HG02763 (cell line): ENCODE data around the gene DISP3.
"Not testable (repeated sequence)": the region's sequence is repeated elsewhere in the genome, so short reads cannot be mapped to it uniquely, and the experiment has no call there.

Source experiments
- ATAC-seq: cut with Tn5 transposase; IDR thresholded peaks from one replicate; pipeline ENCODE4 v1.9.1; 2021; ENCODE audit warnings: mild to moderate bottlenecking, moderate library complexity; ENCODE audit not compliant: unreplicated experiment

Gene DISP3

DNA sequence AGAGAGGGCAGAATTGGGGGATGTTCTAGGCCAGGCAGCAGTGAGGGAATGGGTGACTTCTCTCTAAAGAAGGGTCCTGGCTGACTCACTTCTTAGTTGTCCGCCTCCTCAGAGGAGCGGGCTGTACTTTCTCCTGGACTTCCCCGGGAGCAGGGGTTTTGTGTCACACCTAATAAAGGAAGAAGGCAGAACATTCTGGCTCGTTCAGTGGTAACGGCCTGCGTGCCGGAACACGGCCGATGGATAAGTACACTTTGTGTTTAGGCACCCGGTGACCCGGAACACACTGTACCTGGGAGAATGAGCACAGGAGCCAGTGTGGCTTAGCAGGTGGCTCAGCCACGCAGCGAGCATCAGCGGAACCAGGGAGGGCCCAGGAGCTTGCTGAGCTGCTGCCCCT lies 90.6 kb downstream of the DISP3 start:
- ATAC-seq, result no peak

DNA sequence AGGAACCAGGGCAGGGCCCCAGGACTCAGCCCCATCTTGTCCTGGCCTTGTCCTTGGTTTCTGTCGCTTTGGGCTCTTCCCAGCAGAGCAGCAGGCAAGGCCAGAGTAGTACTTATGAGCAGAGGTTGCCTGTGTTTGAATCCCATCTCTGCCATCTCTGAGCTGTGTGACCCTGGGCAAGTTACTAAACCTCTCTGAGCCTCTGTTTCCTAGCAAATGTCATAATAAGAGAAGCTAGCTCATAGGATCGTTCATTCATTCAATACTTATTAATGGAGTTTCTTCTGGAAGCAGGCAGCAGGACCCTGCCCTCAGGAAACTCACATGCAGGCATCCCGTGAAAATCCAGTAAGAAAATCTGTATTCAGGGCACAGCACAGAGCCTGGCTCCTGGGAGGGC lies 91.0 kb downstream of the DISP3 start:
- no peak for ATAC-seq

DNA sequence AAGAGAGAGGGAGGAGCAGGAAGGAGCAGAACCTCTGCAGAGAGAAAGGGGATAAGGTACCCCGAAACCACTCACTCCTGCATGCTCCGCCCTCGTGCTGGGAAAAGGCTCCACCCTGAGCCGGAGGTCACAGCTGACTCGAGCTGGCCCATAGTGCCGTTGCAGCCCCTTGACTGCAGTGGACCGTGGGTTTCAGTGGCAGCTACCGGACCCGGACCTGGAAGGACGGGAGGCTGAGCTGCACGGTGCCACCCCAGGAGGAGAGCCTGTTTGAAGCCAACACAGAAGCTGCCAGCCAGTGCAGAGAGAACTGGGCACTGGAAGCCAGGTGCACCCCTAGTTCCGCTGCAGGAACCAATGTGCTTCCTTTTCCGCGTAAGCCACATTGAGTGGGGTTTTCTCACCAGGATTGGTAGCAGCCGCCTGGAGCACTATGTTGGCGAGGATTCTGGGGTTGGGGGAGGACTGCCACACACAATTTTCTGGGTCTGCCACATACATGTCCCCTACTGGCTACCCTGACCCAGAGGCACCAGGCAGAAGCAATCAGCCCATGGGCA lies 91.9 kb downstream of the DISP3 start:
- no peak for ATAC-seq

DNA sequence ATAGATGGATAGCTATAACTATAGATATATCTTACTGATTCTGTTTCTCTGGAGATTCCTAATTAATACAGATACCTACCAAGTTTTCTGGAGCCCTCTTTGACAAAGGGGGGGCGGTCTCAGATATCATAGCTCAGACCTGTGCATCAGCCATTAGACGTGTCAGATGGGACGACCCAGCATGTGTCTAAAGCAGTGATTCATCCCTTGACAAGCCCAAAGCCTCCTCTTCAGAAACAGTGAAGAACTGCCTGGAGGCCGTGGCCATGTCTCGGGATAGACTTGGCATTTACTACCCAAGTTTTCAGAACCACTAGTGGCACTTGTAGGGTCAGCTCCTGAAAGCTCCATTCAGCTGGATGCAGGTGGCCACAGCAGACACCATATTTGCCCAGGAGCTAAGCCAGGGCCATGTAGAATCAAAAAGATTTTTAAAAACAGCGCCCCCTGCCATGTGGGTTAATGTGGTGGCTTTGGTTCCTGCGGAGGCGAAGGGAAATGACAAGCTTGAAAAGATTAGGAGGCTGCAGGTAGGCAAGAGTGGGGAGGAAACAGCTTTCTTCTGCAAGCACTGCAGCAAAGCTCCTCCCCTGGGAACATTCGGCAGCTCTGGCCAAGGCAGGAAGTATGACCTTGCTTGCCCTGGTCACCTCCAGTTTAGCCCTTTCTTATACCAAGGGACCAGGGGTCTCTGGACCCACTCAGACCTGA lies 93.1 kb downstream of the DISP3 start:
- ATAC-seq, result no peak

DNA sequence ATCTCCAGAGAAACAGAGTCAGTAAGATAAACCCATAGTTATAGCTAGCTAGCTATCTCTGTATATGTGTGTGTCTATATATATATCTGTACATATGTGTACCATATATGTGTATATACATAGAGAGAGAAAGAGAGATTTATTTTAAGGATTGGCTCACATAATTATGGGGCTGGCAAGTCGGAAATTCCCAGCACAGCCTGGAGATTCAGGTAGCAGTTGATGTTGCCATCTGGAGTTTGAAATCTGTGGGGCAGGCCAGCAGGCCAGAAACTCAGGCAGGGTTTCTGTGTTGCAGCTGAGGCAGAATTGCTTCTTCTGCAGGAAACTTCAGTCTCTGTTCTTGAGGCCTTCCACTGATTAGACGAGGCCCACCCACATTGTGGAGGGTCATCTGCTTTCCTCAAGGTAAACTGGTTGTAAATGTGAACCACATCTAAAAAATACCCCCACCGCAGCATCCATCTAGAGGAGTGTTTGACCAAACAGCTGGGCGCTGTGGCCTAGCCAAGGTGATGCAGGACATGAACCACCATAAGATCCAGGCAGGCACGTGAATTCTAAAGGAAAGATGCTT lies 94.2 kb downstream of the DISP3 start:
- no peak for ATAC-seq

DNA sequence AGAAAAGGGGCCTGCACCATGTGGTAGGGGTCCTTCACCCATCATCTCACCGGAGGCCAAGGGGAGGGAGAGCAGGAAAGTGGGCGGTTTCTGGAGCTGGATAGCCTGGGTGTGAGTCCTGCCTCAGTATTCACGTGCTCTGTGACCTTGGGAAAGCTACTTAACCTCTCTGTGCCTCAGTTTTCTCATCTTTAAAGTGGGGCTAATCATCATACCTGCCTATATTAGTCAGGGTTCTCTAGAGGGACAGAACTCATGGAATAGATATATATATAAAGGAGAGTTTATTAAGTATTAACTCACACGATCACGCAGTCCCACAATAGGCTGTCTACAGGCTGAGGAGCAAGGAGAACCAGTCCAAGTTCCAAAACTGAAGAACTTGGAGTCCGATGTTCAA lies 96.6 kb downstream of the DISP3 start:
- ATAC-seq, result no peak

DNA sequence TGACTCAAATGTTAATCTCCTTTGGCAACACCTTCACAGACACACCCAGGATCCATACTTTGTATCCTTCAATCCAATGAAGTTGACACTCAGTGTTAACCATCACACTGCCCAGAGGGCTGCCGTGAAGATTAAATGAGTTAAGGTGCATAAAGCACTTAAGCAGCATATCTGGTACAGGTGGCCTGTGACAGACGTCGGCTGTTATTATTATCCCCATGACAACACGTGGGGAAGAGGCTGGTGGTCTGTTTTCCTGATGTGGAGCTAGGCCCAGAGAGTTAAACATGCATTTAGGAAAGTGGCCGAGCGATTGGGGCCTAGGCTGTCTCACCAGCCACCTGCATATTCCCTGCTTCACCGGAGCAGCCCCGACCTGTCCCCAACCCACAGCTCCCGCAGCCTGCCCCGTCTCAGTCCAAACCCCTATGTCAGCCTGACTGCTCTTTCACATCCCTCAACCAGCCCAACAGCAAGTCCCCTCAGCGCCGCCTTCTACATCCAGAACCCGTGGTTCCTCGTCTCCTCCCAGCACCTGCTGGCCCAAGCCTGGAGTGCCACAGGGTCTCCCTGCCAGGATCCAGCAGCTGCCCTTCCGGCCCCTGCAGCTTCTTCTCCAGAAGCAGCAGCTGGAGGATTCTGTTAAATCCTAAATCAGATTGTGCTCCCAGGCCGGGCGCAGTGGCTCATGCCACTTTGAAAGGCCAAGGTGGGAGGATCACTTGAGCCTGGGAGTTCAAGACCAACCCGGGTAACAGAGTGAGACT lies 97.3 kb downstream of the DISP3 start:
- ATAC-seq, result no peak

DNA sequence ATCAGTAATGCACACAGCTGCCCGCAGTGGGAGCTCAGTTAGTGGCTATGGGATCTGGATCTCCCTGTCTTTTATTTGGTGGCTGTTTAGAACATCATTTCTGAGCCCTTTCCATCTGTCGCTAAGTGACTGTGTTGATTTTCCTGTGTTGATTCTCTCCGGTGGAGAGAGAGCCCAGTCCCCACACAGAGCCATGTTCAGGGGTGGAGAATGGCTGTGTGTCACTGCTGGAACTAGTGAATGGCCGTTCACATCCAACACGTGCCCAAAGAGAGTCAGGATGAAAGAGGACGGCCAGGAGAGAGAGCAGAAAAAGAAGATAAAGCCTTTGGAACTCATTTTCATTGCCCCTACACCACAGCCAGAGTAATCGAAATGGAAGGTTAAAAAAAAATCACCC lies 99.0 kb downstream of the DISP3 start:
- no peak for ATAC-seq

DNA sequence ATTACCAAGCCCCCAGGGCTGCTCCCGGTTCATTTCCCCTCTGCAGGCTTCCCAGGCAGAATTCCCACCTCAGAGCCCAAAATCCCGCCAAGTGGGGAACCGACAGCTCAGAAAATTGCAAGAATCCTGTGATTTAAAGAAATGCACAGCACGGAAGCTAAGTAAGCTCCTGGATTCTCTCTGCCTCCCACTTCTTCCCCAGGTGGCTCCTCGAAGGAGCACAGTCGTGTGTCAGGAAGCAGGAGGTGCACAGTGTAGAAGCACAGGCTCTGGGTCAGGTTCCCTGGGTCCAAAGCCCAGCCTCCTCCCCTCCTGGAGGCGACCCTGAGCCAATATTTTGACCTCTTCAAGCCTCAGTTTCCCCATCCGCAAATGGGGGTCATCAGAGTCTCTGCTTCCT lies 100.6 kb downstream of the DISP3 start:
- no peak for ATAC-seq

DNA sequence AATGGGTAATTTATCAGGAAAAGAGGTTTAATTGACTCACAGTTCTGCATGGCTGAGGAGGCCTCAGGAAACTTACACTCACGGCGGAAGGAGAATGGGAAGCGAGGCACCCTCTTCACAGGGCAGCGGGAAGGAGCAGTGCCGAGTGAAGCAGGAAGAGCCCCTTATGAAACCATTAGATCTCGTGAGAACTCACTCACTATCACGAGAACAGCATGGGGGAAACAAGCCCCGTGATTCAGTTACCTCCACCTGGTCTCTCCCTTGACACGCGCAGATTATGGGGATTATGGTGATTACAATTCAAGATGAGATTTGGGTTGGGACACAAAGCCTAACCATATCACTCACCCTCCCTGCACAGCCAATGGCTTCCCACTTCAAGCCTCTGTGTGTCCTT lies 101.1 kb downstream of the DISP3 start:
- not testable (repeated sequence) for ATAC-seq

DNA sequence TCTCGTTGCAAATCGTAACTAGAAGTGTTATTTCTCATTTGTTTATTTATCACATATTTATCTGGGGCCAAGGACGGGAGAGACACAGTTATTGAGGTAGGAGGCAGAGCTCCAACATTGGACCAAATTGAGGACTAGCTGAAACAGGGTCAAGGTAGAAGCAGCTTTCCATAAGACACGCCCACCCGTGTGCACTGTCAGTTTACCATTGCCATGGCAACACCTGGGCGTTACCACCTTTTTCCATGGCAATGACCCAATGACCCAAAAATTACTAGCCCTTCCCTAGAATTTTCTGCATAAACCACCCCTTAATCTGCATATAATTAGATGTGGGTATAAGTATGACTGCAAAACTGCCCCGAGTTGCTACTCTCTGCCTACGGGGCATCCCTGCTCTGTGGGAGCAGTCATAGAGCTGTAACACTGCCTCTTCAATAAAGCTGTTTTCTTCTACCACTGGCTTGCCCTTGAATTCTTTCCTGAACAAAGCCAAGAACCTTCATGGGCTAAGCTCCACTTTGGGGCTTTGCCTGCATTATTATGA lies 102.6 kb downstream of the DISP3 start:
- no peak for ATAC-seq

DNA sequence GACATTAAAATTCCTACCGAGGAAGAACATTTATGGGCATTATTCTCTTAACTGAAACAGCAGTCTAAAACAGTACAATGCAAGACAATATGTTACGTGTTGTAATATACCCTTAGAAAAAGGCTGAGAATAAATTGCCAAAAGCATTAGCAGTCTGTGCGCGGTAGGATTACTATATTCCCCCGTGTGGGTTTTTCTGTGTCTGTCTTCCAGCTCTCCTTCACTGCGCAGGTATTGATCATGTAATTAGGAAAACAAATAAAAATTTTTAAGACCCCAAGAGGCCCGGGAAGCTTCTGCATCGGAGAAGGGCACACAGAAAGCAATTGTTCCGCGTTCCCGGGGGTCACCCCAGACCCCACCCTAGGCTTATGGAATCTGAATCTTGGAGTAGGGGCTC lies 106.4 kb downstream of the DISP3 start:
- no peak for ATAC-seq
